DND-41 (cell line): ENCODE data around the gene GPER1.

Experiments
- ATAC-seq: fragments of 200-7000 bp; cut with Tn5 transposase; 3 replicates; pipeline ENCODE4 v1.9.1; 2021; ENCODE audit warnings: low read depth; ENCODE audit not compliant: insufficient read depth
- DNase-seq: peaks from one replicate; pipeline ENCODE4 v3.0.0-alpha.2; 2020
- H2AFZ ChIP-seq: 2 replicates; pipeline ENCODE4 v1.6.0; 2012; ENCODE audit warnings: low read depth, low read length
- H3K27ac ChIP-seq: 2 replicates; pipeline ENCODE4 v1.5.1; 2012; ENCODE audit warnings: low read length, inconsistent platforms
- H3K27me3 ChIP-seq: fragments of 200-600 bp; sonication (generic); 2 replicates; pipeline ENCODE4 v1.6.0; 2012; ENCODE audit warnings: low read length, mild to moderate bottlenecking, inconsistent platforms; ENCODE audit not compliant: insufficient read depth, poor library complexity
- H3K36me3 ChIP-seq: 2 replicates; pipeline ENCODE4 v1.5.1; 2012; ENCODE audit warnings: low read length, inconsistent platforms; ENCODE audit not compliant: insufficient read depth
- H3K4me1 ChIP-seq: 2 replicates; pipeline ENCODE4 v1.5.1; 2012; ENCODE audit warnings: mild to moderate bottlenecking, low read length; ENCODE audit not compliant: insufficient read depth
- H3K4me2 ChIP-seq: 2 replicates; pipeline ENCODE4 v1.6.0; 2012; ENCODE audit warnings: mild to moderate bottlenecking, moderate library complexity, low read length, inconsistent platforms; ENCODE audit not compliant: insufficient read depth
- H3K4me3 ChIP-seq, 2 experiments: fragments of 200-600 bp in 1 of 2; shearing (Covaris generic) in 1 of 2; 2 replicates each; pipeline ENCODE4 v1.5.1; 2012 to 2016; ENCODE audit warnings: inconsistent platforms in 2 of 2, low read length in 2 of 2, mild to moderate bottlenecking in 2 of 2, low read depth in 1 of 2, moderate library complexity in 1 of 2
- H3K79me2 ChIP-seq: 2 replicates; pipeline ENCODE4 v1.6.0; 2012; ENCODE audit warnings: low read length, inconsistent platforms; ENCODE audit not compliant: insufficient read depth
- H3K9ac ChIP-seq: 2 replicates; pipeline ENCODE4 v1.6.0; 2012; ENCODE audit warnings: low read depth, mild to moderate bottlenecking, inconsistent platforms, low read length, moderate library complexity
- H3K9me3 ChIP-seq: 2 replicates; pipeline ENCODE4 v1.5.1; 2012; ENCODE audit warnings: low read length, moderate library complexity, mild to moderate bottlenecking, inconsistent platforms; ENCODE audit not compliant: insufficient read depth, severe bottlenecking
- H4K20me1 ChIP-seq: 2 replicates; pipeline ENCODE4 v1.6.0; 2012; ENCODE audit warnings: low read length; ENCODE audit not compliant: insufficient read depth
- CTCF ChIP-seq: IDR thresholded peaks from 2 replicates; pipeline ENCODE4 v1.5.1; 2012; ENCODE audit warnings: borderline replicate concordance, low read length, moderate library complexity, mild to moderate bottlenecking; ENCODE audit not compliant: poor library complexity, severe bottlenecking; ENCODE audit errors: extremely low read depth
- EZH2 ChIP-seq: IDR thresholded peaks from 3 replicates; pipeline ENCODE4 v1.6.1; 2012; ENCODE audit warnings: borderline replicate concordance, low read depth, mild to moderate bottlenecking, moderate library complexity, low read length, inconsistent platforms; ENCODE audit not compliant: severe bottlenecking

Gene GPER1

GRCh38 chr7:1063361-1063760 is 24.6 kb upstream of the GPER1 start:
- Histone ChIP-seq H3K27me3 (no peaks in the 10 kb centered on the region), H3K9ac (no peak overlapping the region), H4K20me1 (peaks cover 35% of the 10 kb centered on the region), H3K79me2 (no peaks in the 10 kb centered on the region), H3K9me3 (no peaks in the 10 kb centered on the region), H3K4me3 (no peak overlapping the region), H2AFZ (no peak overlapping the region), H3K27ac (no peak overlapping the region), H3K4me2 (no peak overlapping the region), H3K4me1 (no peaks in the 10 kb centered on the region), H3K36me3 (no peaks in the 10 kb centered on the region)
- no peak for ATAC-seq
- no peak for DNase-seq
- TF ChIP-seq CTCF (no peak), EZH2 (no peak)

- TF ChIP-seq CTCF, result no peak
- Histone ChIP-seq H3K4me2 (no peak overlapping the region), H3K4me3 (no peak overlapping the region), H2AFZ (no peak overlapping the region), H3K9ac (no peak overlapping the region), H4K20me1 (peaks cover 35% of the 10 kb centered on the region), H3K4me1 (no peaks in the 10 kb centered on the region), H3K36me3 (no peaks in the 10 kb centered on the region), H3K27me3 (no peaks in the 10 kb centered on the region), H3K79me2 (no peaks in the 10 kb centered on the region), H3K27ac (no peak overlapping the region), H3K9me3 (no peaks in the 10 kb centered on the region)
- ATAC-seq (no peak), DNase-seq (no peak)
Measured at GRCh38 chr7:1064581-1064980, 23.3 kb upstream of the GPER1 start.

GRCh38 chr7:1065263-1065584 is 22.7 kb upstream of the GPER1 start:
- Histone ChIP-seq H3K27me3 (no peaks in the 10 kb centered on the region), H3K36me3 (no peaks in the 10 kb centered on the region), H3K9me3 (peaks cover under 1% of the 10 kb centered on the region), H3K27ac (no peak overlapping the region), H3K4me3 (no peak overlapping the region), H4K20me1 (peaks cover 35% of the 10 kb centered on the region), H3K4me2 (no peak overlapping the region), H3K79me2 (no peaks in the 10 kb centered on the region), H3K4me1 (no peaks in the 10 kb centered on the region), H3K9ac (no peak overlapping the region), H2AFZ (no peak overlapping the region)
- DNase-seq (no peak), ATAC-seq (no peak)
- TF ChIP-seq EZH2 (no peak), CTCF (no peak)

GRCh38 chr7:1065585-1066241 is 22.2 kb upstream of the GPER1 start:
- no peak overlapping the region for H3K4me2 ChIP-seq
- no peak overlapping the region for H3K9ac ChIP-seq
- H3K36me3 ChIP-seq, result no peaks in the 10 kb centered on the region
- H3K27ac ChIP-seq, result no peak overlapping the region
- H3K27me3 ChIP-seq, result no peaks in the 10 kb centered on the region
- DNase-seq (peak; percentile 66), ATAC-seq (peak; percentile 92)
- H3K79me2 ChIP-seq, result no peaks in the 10 kb centered on the region
- no peak for TF ChIP-seq EZH2
- TF ChIP-seq CTCF, result peak; percentile 74
- H3K4me3 ChIP-seq, result no peak overlapping the region
- peaks cover 5% of the 10 kb centered on the region for H3K9me3 ChIP-seq
- no peak overlapping the region for H2AFZ ChIP-seq
- peaks cover 35% of the 10 kb centered on the region for H4K20me1 ChIP-seq
- no peaks in the 10 kb centered on the region for H3K4me1 ChIP-seq
